Tibial artery (tissue), 4 donors: ENCODE measurements around the gene NFU1.

Source experiments
- DNase-seq, 2 donors: peaks; one replicate each; pipeline ENCODE4 v3.0.0-alpha.2; 2019
- H3K27ac ChIP-seq, 2 donors: fragments of 200-600 bp; sonication (generic) in 1 of 2; 1 replicate in 1 of 2; 2 replicates in 1 of 2; pipeline ENCODE4 v1.5.1; 2018 to 2019; ENCODE audit warnings: mild to moderate bottlenecking in 1 of 2
- H3K27me3 ChIP-seq, 2 donors: fragments of 200-600 bp; sonication (generic) in 1 of 2; one replicate each; pipeline versions ENCODE4 v1.5.1 to v1.6.0; 2016 to 2019
- H3K36me3 ChIP-seq, 3 donors: fragments of 200-600 bp; sonication (generic) in 2 of 3; one replicate each; pipeline ENCODE4 v1.5.1; 2016 to 2019; ENCODE audit warnings: mild to moderate bottlenecking in 2 of 3
- H3K4me1 ChIP-seq, 4 donors: fragments of 200-600 bp; sonication (generic) in 2 of 4; 1 replicate in 3 of 4; 2 replicates in 1 of 4; pipeline ENCODE4 v1.5.1; 2016 to 2019
- H3K4me3 ChIP-seq, 2 donors: fragments of 200-600 bp; sonication (generic) in 1 of 2; 1 replicate in 1 of 2; 2 replicates in 1 of 2; pipeline ENCODE4 v1.5.1; 2018 to 2019; ENCODE audit warnings: mild to moderate bottlenecking in 2 of 2
- H3K9me3 ChIP-seq, 3 donors: fragments of 200-600 bp; sonication (generic) in 1 of 3; one replicate each; pipeline ENCODE4 v1.5.1; 2016 to 2019
- intact Hi-C: fragments of 100-400 bp; cut with DNase I; formaldehyde crosslinking; loops from one replicate; pipeline ENCODE4 v1.15.0; 2023; ENCODE audit warnings: low total_unique reads
- TF ChIP-seq, protein P1 (sequence below), 2 experiments: fragments of 200-600 bp in 1 of 2; fragments of 450-650 bp in 1 of 2; IDR thresholded peaks; one replicate each; pipeline ENCODE4 v1.5.1; 2017 to 2019; ENCODE audit warnings: antibody characterized with exemption in 2 of 2, mild to moderate bottlenecking in 1 of 2, moderate library complexity in 1 of 2

Gene NFU1

DNA sequence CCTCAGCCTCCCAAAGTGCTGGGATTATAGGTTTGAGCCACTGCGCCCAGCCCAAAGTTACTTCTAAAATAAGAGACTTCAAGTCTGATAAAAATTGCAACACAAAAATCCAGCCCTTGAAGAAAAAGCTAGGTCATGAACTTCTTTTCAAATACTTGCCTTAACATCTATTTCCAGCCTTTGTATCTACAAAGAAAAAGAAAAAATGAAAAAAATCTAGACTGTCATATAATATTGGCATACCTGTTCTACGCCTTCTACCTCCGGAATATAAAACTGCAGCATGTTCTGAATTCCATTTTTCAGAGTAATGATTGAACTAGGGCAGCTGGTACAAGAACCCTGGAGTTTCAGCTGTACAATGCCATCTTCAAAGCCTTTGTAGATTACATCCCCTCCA lies 37.1 kb downstream of the NFU1 start:
- Histone ChIP-seq H3K4me1 (peaks cover 0 to 10% (median 0%) of the 10 kb centered on the region in 4 donors), H3K36me3 (peaks cover 52 to 83% (median 72%) of the 10 kb centered on the region in 3 donors), H3K27ac (no peak overlapping the region), H3K4me3 (no peak overlapping the region), H3K9me3 (no peaks in the 10 kb centered on the region), H3K27me3 (no peaks in the 10 kb centered on the region)
- TF ChIP-seq, protein P1, sequence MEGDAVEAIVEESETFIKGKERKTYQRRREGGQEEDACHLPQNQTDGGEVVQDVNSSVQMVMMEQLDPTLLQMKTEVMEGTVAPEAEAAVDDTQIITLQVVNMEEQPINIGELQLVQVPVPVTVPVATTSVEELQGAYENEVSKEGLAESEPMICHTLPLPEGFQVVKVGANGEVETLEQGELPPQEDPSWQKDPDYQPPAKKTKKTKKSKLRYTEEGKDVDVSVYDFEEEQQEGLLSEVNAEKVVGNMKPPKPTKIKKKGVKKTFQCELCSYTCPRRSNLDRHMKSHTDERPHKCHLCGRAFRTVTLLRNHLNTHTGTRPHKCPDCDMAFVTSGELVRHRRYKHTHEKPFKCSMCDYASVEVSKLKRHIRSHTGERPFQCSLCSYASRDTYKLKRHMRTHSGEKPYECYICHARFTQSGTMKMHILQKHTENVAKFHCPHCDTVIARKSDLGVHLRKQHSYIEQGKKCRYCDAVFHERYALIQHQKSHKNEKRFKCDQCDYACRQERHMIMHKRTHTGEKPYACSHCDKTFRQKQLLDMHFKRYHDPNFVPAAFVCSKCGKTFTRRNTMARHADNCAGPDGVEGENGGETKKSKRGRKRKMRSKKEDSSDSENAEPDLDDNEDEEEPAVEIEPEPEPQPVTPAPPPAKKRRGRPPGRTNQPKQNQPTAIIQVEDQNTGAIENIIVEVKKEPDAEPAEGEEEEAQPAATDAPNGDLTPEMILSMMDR (IDR thresholded peaks at IDR 0.05), result no peak
- DNase-seq, result no peak
- intact Hi-C loops, result no loop called here

DNA sequence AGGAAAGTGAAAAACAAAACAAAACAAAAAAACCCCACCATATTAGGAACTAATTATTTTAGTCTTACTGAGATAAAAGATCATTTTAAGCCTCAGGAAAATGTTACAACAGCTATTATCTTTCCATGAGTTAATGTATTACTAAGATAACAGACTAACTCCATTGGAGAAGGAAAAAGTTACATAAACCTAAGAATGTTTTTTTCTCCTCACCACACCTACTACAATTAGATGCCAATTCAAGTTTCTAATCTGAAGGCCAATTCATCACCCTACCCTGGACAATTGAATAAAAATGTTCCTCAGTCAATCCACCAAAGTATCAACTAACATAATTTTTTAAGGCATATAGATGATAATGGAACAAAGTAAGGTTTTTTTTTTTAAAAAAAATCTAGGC lies 40.0 kb downstream of the NFU1 start:
- H3K36me3 ChIP-seq, result peaks cover 29 to 66% (median 63%) of the 10 kb centered on the region in 3 donors
- intact Hi-C loops, result no loop called here
- TF ChIP-seq, protein P1 (IDR thresholded peaks at IDR 0.05), result no peak
- H3K27me3 ChIP-seq, result no peaks in the 10 kb centered on the region
- H3K9me3 ChIP-seq, result no peaks in the 10 kb centered on the region
- H3K4me1 ChIP-seq, result peaks cover 0 to 10% (median 0%) of the 10 kb centered on the region in 4 donors
- no peak overlapping the region for H3K4me3 ChIP-seq
- H3K27ac ChIP-seq, result no peak overlapping the region
- no peak for DNase-seq

DNA sequence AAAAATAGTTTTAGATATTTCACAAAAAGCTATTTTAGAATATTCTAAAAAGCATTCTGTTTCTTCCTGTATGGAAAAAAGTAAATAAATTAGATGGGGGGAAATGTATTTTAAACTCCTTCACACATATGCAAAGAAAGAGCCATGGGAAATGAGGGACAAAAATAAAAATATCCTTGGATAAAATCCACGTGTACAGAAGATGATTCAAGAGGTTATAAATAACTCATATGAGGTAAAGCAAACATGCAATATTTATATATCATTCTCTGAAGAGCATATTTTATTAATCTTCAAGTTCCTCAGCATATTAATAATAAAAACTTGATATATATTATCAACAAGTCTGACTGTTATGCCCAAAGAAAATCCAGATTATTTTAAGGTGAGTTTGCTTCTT lies 41.4 kb downstream of the NFU1 start:
- Histone ChIP-seq H3K27me3 (no peaks in the 10 kb centered on the region), H3K4me3 (no peak overlapping the region), H3K27ac (no peak overlapping the region), H3K9me3 (no peaks in the 10 kb centered on the region), H3K4me1 (peaks cover 0 to 10% (median 0%) of the 10 kb centered on the region in 4 donors), H3K36me3 (peaks cover 27 to 57% (median 54%) of the 10 kb centered on the region in 3 donors)
- TF ChIP-seq, protein P1 (IDR thresholded peaks at IDR 0.05), result no peak
- intact Hi-C loops, result no loop called here
- no peak for DNase-seq

DNA sequence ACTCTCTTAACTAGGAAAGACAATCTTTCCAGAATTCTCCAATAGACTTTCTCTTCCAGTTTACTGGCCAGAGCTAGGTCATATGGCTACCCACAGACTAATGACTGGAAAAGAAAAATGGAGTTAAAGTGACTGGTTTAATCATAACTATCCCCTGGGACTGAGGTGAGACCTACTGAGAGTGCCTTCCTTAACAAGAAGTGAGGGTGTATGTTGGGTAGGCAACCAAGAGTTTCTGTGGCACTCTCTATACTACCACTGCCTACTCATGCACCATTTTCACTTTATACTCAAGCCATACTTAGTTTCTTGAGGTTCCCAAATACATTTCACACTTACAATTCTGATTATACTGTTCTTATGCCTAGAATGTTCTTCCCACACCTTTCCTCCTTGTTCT lies 43.3 kb downstream of the NFU1 start:
- no peaks in the 10 kb centered on the region for H3K9me3 ChIP-seq
- peaks cover 8 to 41% (median 35%) of the 10 kb centered on the region in 3 donors for H3K36me3 ChIP-seq
- TF ChIP-seq, protein P1 (IDR thresholded peaks at IDR 0.05), result no peak
- H3K4me1 ChIP-seq, result peaks cover 0 to 10% (median 0%) of the 10 kb centered on the region in 4 donors
- DNase-seq, result no peak
- no peak overlapping the region for H3K27ac ChIP-seq
- intact Hi-C loops, result no loop called here
- no peaks in the 10 kb centered on the region for H3K27me3 ChIP-seq
- H3K4me3 ChIP-seq, result no peak overlapping the region

DNA sequence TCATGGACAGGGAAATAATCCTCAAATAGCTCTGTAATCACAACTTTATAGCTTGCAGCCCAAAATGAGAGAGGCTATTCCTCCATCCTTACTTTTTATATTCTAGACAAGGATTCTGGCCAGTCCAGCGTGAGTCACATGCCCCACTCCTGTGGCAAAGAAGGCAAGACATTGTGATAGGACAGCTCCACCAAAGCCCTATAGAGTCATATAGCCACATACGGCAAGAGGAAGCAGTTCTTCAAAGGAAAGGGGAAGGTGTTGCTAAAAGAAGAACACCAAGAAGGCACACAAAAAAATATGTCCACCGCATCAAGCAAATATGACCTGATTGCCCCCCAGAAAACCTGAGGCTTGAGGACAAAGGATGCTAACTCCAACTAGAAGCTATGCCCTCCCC lies 46.8 kb downstream of the NFU1 start:
- TF ChIP-seq, protein P1 (IDR thresholded peaks at IDR 0.05), result no peak
- H3K36me3 ChIP-seq, result peaks cover 0 to 18% (median 13%) of the 10 kb centered on the region in 3 donors
- peaks cover 0 to 13% (median 1%) of the 10 kb centered on the region in 4 donors for H3K4me1 ChIP-seq
- H3K27me3 ChIP-seq, result no peaks in the 10 kb centered on the region
- no peak overlapping the region for H3K4me3 ChIP-seq
- no peak overlapping the region for H3K27ac ChIP-seq
- no peaks in the 10 kb centered on the region for H3K9me3 ChIP-seq
- DNase-seq, result no peak
- intact Hi-C loops, result no loop called here

DNA sequence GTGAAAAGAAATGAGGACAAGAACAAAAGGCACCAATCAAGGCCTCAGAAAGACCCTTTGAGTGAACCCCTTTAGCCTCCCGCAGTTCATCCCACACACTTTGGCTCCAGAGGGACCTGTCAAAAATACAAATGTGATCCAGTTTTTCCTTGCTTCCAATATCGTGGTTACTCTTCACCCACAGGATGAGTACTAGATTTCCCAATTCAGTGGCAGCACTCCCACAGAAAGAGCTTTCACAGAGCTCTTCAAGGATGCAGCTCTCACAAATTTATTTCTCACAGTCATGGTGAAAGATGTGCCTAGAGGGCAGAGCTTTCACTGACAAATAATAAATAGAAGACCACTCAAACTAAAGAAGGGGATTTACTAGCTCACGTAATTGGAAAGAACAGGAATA lies 47.2 kb downstream of the NFU1 start:
- no peak overlapping the region for H3K27ac ChIP-seq
- TF ChIP-seq, protein P1 (IDR thresholded peaks at IDR 0.05), result no peak
- no peaks in the 10 kb centered on the region for H3K27me3 ChIP-seq
- intact Hi-C loops, result no loop called here
- peaks cover 0 to 16% (median 11%) of the 10 kb centered on the region in 3 donors for H3K36me3 ChIP-seq
- H3K4me3 ChIP-seq, result no peak overlapping the region
- peaks cover 0 to 18% (median 4%) of the 10 kb centered on the region in 4 donors for H3K4me1 ChIP-seq
- H3K9me3 ChIP-seq, result no peaks in the 10 kb centered on the region
- no peak for DNase-seq
